Vagina (tissue), 2 donors: ENCODE measurements around the gene MAP2K5.

Source experiments
- CTCF ChIP-seq, 3 experiments: fragments of 450-650 bp in 2 of 3; fragments of 200-600 bp in 1 of 3; sonication (generic) in 1 of 3; IDR thresholded peaks; one replicate each; pipeline ENCODE4 v1.5.1; 2017 to 2019; ENCODE audit warnings: antibody characterized with exemption in 3 of 3, mild to moderate bottlenecking in 2 of 3, moderate library complexity in 2 of 3
- POLR2A ChIP-seq, 2 donors: fragments of 450-650 bp; IDR thresholded peaks; one replicate each; pipeline ENCODE4 v1.6.1; 2017; ENCODE audit warnings: antibody characterized with exemption in 2 of 2, mild to moderate bottlenecking in 2 of 2, moderate library complexity in 2 of 2

- no peak for TF ChIP-seq POLR2A (IDR thresholded peaks at IDR 0.05)
- no peak for TF ChIP-seq CTCF (IDR thresholded peaks at IDR 0.05)
Observed at GRCh38 chr15:67855842-67856241, 313.3 kb downstream of the MAP2K5 start.
